Fibroblast of skin of right quadriceps (primary cell): ENCODE results near the gene TCF3.
"Not testable (repeated sequence)": the region's sequence is repeated elsewhere in the genome, so short reads cannot be mapped to it uniquely, and the experiment has no call there.

Experiments
- DNase-seq: peaks from one replicate; pipeline ENCODE4 v3.0.0-alpha.2; 2013

Gene TCF3

GRCh38 chr19:1652471-1653299, at the start of gene TCF3:
TCF3 (minus strand) TSS chr19:1652615; CDS start chr19:1650248, 2,367 bp downstream.
- peak; percentile 99 for DNase-seq

- no peak for DNase-seq
Observed at GRCh38 chr19:1700733-1701663, 48.6 kb upstream of the TCF3 start.

GRCh38 chr19:1699998-1700732, 47.8 kb upstream of the TCF3 start:
- no peak for DNase-seq

GRCh38 chr19:1699386-1699785, 47.0 kb upstream of the TCF3 start:
- no peak for DNase-seq

- DNase-seq: no peak
Observed at GRCh38 chr19:1698636-1699035, 46.2 kb upstream of the TCF3 start.

- not testable (repeated sequence) for DNase-seq
Observed at GRCh38 chr19:1695481-1695880, 43.1 kb upstream of the TCF3 start.

- no peak for DNase-seq
Observed at GRCh38 chr19:1691589-1692290, 39.3 kb upstream of the TCF3 start.

GRCh38 chr19:1690699-1691307, 38.4 kb upstream of the TCF3 start:
- DNase-seq: no peak

- not testable (repeated sequence) for DNase-seq
Observed at GRCh38 chr19:1685785-1686184, 33.4 kb upstream of the TCF3 start.

- no peak for DNase-seq
Observed at GRCh38 chr19:1685046-1685445, 32.6 kb upstream of the TCF3 start.

GRCh38 chr19:1684573-1684912, 32.1 kb upstream of the TCF3 start:
- DNase-seq: no peak

GRCh38 chr19:1683869-1684572, 31.6 kb upstream of the TCF3 start:
- no peak for DNase-seq

GRCh38 chr19:1680976-1681375, 28.6 kb upstream of the TCF3 start:
- DNase-seq: no peak

GRCh38 chr19:1678073-1678472, 25.7 kb upstream of the TCF3 start:
- DNase-seq: no peak

GRCh38 chr19:1676351-1677266, 24.2 kb upstream of the TCF3 start:
- DNase-seq: no peak

GRCh38 chr19:1675633-1676350, 23.4 kb upstream of the TCF3 start:
- DNase-seq: no peak

- DNase-seq: no peak
Observed at GRCh38 chr19:1674293-1674679, 21.9 kb upstream of the TCF3 start.

- DNase-seq: no peak
Observed at GRCh38 chr19:1673645-1674292, 21.4 kb upstream of the TCF3 start.
